Right forelimb (tissue), 1 donor: ENCODE results near the gene CCDC187.

ENCODE experiments used
- DNase-seq: peaks from one replicate; pipeline ENCODE4 v3.0.0-alpha.2; 2018

Gene CCDC187

GRCh38 chr9:136251264-136252115, 52.4 kb downstream of the CCDC187 start:
- no peak for DNase-seq

GRCh38 chr9:136250676-136251075, 53.2 kb downstream of the CCDC187 start:
- DNase-seq: no peak

GRCh38 chr9:136249877-136250559, 53.9 kb downstream of the CCDC187 start:
- DNase-seq: no peak

GRCh38 chr9:136248951-136249876, 54.7 kb downstream of the CCDC187 start:
- DNase-seq: no peak

GRCh38 chr9:136247947-136248637, 55.8 kb downstream of the CCDC187 start:
- DNase-seq: no peak

- DNase-seq: no peak
These were observed 56.4 kb downstream of the CCDC187 start for GRCh38 chr9:136247551-136247916.

DNA sequence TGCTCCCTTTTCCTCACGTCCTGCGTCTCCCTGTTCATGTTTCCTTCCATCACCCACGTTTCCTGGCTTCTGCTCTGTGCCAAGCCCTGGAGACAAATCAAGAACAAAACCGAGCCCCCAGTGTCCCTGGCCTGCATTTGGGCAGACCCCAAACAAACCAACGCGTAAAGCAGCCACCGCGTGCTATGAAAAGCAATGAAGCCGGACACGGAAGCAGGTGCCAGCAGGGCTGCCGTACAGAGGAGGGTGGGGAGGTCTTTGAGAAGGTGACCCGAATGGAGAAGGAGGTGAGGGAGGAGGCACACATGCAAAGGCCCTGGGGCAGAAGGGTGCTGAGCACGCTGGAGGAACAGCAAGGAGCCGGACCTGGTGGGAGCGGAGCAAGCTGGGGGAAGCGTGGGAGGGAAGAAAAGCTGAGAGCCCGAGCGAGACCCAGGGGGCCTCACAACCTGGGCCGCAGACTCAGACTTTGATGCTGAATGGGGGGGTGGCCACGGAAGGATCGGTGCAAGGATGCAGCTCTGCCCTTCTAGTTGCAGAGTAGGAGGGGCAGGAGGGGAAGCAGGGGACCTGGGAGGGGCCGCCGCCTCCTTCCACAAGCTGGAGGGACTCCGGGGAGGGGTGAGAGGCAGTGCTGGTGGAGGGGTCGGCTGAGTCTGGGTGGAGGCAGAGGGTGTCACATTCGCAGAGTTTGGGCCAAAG, 56.9 kb downstream of the CCDC187 start:
- DNase-seq: no peak

DNA sequence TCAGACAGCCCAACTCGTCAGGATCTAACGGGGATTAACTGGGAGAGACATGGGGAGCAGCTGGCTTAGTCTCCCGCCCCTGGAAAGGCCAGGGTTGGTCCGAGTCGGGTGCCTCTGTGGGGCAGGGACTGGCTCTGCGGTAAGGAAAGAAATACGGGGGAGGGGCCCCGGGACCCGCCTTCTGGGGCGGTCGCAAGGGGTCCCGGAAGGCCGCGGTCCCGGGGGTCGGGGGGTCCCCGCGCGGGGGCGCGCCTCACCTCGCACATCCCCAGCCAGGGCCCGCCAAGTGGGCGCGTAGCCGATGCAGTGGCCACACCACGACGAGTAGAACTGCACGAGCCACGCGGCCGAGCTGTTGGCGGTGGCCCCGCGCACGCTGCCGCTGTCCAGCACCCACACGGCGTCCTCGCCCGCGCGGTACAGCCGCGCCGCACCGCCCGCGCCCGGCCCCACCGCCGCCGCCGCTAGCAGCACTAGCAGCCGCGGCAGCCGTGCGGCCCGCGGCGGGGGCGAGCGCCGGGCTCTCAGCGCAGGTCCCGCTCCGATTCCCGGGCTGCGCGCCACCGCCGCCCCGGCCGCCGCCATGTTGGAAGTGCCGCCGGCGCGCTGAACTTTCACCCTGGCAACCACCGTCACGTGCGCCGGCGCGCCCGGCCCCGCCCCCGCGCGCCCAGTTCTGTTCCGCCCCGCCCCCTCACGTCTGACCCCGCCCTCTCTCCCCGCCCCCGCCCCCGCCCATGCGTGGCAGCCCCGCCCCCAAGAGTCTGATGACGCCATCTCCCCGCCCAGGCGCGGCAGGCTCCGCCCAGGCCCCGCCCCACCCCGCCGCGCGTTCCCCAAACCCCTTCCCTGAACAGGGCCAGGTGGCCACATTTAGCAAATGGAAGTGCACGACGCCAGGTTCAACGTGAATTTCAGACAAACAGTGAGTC, 58.4 kb downstream of the CCDC187 start, which contains the start of gene QSOX2:
Gene QSOX2, minus strand, starts transcription at position 594 of the 932 bp plus-strand sequence. Its CDS starts 9 bp downstream, at position 585.
- peak; percentile 93 for DNase-seq

DNA sequence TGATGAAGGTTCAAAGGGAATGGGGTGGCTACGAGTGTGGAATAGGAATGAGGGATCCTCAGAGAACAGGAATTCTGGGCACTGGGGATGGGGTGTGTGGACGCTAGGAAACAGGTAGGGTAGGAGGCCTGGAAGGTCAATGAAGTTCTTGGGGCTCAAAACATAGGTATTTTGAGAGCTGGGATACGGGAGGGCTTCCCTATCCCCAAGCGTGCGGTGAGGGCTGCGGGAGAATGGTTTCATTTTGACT, 59.0 kb downstream of the CCDC187 start:
- DNase-seq: no peak

DNA sequence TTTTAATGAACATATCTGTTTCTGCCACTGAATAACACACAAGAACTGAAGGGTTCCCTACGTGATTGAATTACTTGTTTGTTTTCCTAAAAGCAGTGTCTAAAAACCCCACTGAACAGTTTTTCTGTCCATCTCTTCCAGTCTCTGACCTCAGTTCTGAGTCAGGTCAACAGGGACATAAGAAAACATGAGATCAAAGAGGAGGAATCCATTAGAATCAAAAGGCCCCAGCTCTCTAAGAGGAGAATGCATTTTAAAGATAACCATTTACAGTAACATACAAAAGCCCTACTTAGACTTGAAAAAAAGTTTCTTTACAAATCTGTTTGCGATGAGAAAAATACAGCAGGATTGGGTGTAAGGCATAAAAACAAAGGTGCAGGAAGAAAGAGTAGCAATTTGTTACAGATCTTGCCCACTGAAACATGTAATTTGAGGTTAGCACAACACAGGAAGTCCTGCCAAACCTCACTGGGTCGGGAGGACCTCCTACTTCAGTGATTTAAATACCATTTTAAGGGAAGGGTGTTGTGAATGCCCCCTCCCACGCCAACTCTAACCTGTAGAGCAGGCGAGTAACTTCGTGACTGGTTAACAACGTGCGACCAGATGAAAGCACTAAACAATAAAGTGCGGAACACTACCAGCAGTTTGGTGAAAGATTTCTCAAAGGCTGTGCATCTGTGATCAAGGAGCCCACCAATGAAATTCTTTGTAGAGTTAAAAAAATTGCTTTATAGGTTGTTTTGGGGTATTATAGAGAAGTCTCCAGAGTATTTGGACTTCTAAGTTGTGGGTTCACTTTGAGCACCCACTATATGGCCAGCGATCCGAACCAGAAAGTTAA, 59.5 kb downstream of the CCDC187 start:
- DNase-seq: no peak

GRCh38 chr9:136243631-136244030, 60.3 kb downstream of the CCDC187 start:
- DNase-seq: no peak

GRCh38 chr9:136242918-136243525, 60.9 kb downstream of the CCDC187 start:
- no peak for DNase-seq

GRCh38 chr9:136242248-136242647, 61.6 kb downstream of the CCDC187 start:
- DNase-seq: no peak

DNA sequence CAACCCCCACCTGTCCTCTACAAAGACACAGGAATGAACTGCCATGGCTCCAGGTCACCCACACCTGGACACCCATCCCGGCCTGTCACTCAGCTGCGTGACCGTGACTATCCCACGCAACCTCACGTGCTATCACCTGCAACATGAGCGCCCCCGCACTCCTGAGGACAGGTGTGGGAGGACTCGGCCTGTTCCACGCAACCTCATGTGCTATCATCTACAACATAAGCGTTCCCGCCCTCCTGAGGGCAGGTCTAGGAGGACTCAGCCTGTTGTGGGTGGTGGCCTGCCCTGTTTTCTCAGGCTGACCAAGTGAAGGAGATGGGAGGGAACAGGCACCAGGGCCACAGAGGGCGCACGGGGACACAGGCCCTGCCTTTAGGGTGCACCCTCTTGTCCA, 62.4 kb downstream of the CCDC187 start:
- no peak for DNase-seq

- DNase-seq: no peak
These were observed 63.0 kb downstream of the CCDC187 start for GRCh38 chr9:136240941-136241340.

DNA sequence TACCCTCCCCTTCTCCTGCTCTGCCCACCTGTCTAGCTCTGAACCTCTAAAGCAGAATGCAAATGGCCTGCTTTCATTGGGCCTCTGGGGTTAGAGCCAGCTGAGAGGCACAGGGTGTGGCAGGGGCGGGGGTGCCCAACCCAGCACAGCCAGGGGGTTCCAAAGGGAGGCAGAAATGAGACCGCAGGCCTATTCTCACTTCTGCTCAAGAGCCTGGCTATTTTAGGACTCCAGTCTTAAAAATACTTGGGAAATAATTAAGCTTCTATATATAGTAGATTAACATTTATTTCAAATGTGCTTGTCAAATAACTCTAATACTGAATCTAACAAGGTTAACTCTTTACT, 63.9 kb downstream of the CCDC187 start:
- DNase-seq: no peak

- no peak for DNase-seq
These were observed 64.5 kb downstream of the CCDC187 start for GRCh38 chr9:136239135-136239982.

GRCh38 chr9:136238342-136238732, 65.6 kb downstream of the CCDC187 start:
- DNase-seq: no peak
